SK-N-SH (cell line): ENCODE data around the gene UQCR11. TPM values are rescaled to one million over a fixed set of nuclear protein-coding genes. Genes with fewer than 3 reads are reported as not detected.
"Not testable (repeated sequence)": the region's sequence is repeated elsewhere in the genome, so short reads cannot be mapped to it uniquely, and the experiment has no call there.

Experiments used
- CTCF ChIA-PET: fragments of 300-600, 350-600 bp; formaldehyde crosslinking; extraction: SDS; loops from one replicate; lab custom pipeline; 2021; lab: Yijun Ruan, JAX
- POLR2A ChIA-PET: fragments of 350-600 bp; sonication (Branson Sonifier 250); formaldehyde crosslinking; extraction: SDS; loops from one replicate; lab custom pipeline; 2020; ENCODE audit warnings: antibody characterized with exemption, inconsistent platforms; lab: Yijun Ruan, JAX
- DNase-seq: peaks from one replicate; pipeline ENCODE4 v3.0.0; 2012
- H2AFZ ChIP-seq: fragments of 200-600 bp; sonication (generic); 2 replicates; pipeline ENCODE4 v1.8.1; 2016; ENCODE audit warnings: antibody characterized with exemption, mild to moderate bottlenecking, low read depth
- H3F3A ChIP-seq: fragments of 200-600 bp; sonication (generic); replicated peaks from 2 replicates; pipeline ENCODE3; 2016; ENCODE audit warnings: antibody characterized with exemption, mild to moderate bottlenecking; ENCODE audit not compliant: insufficient read depth
- H3K27ac ChIP-seq, 2 experiments: fragments of 200-500 bp in 1 of 2; fragments of 200-600 bp in 1 of 2; sonication (Bioruptor generic) in 1 of 2; sonication (generic), shearing (Covaris generic) in 1 of 2; 2 replicates each; pipeline versions ENCODE4 v1.5.1 to v1.6.1; 2014 to 2016; ENCODE audit warnings: low read depth in 2 of 2, inconsistent platforms in 1 of 2, low read length in 1 of 2, mild to moderate bottlenecking in 1 of 2, mixed read lengths in 1 of 2
- H3K27me3 ChIP-seq: fragments of 200-600 bp; sonication (generic), shearing (Covaris generic); 2 replicates; pipeline ENCODE4 v1.6.1; 2016; ENCODE audit warnings: mixed run types; ENCODE audit not compliant: insufficient read depth
- H3K36me3 ChIP-seq, 2 experiments: fragments of 200-500 bp in 1 of 2; fragments of 200-600 bp in 1 of 2; sonication (Bioruptor generic) in 1 of 2; sonication (generic) in 1 of 2; replicated peaks in 1 of 2; 2 replicates each; pipeline versions ENCODE3 to v1.5.1; 2014 to 2016; ENCODE audit warnings: low read length in 1 of 2, mild to moderate bottlenecking in 1 of 2; ENCODE audit not compliant: insufficient read depth in 2 of 2, control insufficient read depth in 1 of 2
- H3K4me1 ChIP-seq, 2 experiments: fragments of 200-500 bp in 1 of 2; fragments of 200-600 bp in 1 of 2; sonication (Bioruptor generic) in 1 of 2; sonication (generic), shearing (Covaris generic) in 1 of 2; 2 replicates each; pipeline versions ENCODE4 v1.5.1 to v1.6.1; 2014 to 2016; ENCODE audit warnings: low read depth in 1 of 2, low read length in 1 of 2, mixed run types in 1 of 2; ENCODE audit not compliant: insufficient read depth in 2 of 2, control insufficient read depth in 1 of 2
- H3K4me2 ChIP-seq: fragments of 200-600 bp; sonication (generic), shearing (Covaris generic); 2 replicates; pipeline ENCODE4 v1.6.1; 2017; ENCODE audit warnings: mixed run types
- H3K4me3 ChIP-seq, 2 experiments: fragments of 200-500 bp in 1 of 2; fragments of 200-600 bp in 1 of 2; sonication (Bioruptor generic) in 1 of 2; sonication (generic), shearing (Covaris generic) in 1 of 2; 2 replicates each; pipeline versions ENCODE4 v1.5.1 to v1.8.1; 2014 to 2016; ENCODE audit warnings: low read depth in 2 of 2, inconsistent platforms in 1 of 2, low read length in 1 of 2, mild to moderate bottlenecking in 1 of 2, mixed read lengths in 1 of 2, moderate library complexity in 1 of 2
- H3K79me2 ChIP-seq: fragments of 200-600 bp; sonication (generic); 2 replicates; pipeline ENCODE4 v1.8.1; 2017; ENCODE audit warnings: mild to moderate bottlenecking; ENCODE audit not compliant: insufficient read depth
- H3K9ac ChIP-seq: fragments of 200-600 bp; sonication (generic); 2 replicates; pipeline ENCODE4 v1.6.1; 2017; ENCODE audit warnings: mixed run types
- H3K9me2 ChIP-seq: fragments of 200-600 bp; sonication (generic); 2 replicates; pipeline ENCODE4 v1.6.1; 2017; ENCODE audit warnings: mixed run types
- H3K9me3 ChIP-seq: fragments of 200-600 bp; sonication (generic); 2 replicates; pipeline ENCODE4 v1.6.1; 2017; ENCODE audit warnings: mixed run types, mild to moderate bottlenecking, moderate library complexity
- H4K20me1 ChIP-seq: fragments of 200-600 bp; sonication (generic); 2 replicates; pipeline ENCODE4 v1.6.1; 2017; ENCODE audit warnings: mild to moderate bottlenecking, mixed run types; ENCODE audit not compliant: insufficient read depth
- EZH2phosphoT487 ChIP-seq: fragments of 200-600 bp; sonication (generic); IDR thresholded peaks from 2 replicates; pipeline ENCODE4 v1.6.1; 2017; ENCODE audit warnings: low read depth, mixed run types, mild to moderate bottlenecking, antibody characterized with exemption, moderate library complexity, borderline replicate concordance
- FOXJ3 ChIP-seq: sonication (generic); formaldehyde crosslinking; IDR thresholded peaks from 2 replicates; pipeline ENCODE4 v1.5.1; 2020; ENCODE audit warnings: mild to moderate bottlenecking, missing genetic modification reagents
- FOXM1 ChIP-seq: IDR thresholded peaks from 2 replicates; pipeline ENCODE4 v1.4.0; 2012; ENCODE audit warnings: low read depth, mild to moderate bottlenecking
- RAD21 ChIP-seq: IDR thresholded peaks from 2 replicates; pipeline ENCODE4 v1.6.1; 2012; ENCODE audit warnings: mild to moderate bottlenecking, low read length
- TCF12 ChIP-seq: IDR thresholded peaks from 2 replicates; pipeline ENCODE4 v1.4.0; 2012
- USF1 ChIP-seq: IDR thresholded peaks from 2 replicates; pipeline ENCODE4 v1.4.0; 2012; ENCODE audit warnings: low read depth, borderline replicate concordance
- YY1 ChIP-seq: IDR thresholded peaks from 2 replicates; pipeline ENCODE4 v1.4.0; 2012; ENCODE audit warnings: low read depth, mild to moderate bottlenecking
- WGBS: methylation state at CpG from one replicate; pipeline ENCODE4 v1.1.6; 2017; ENCODE audit warnings: low lambda C conversion rate; 5-methylcytosine and 5-hydroxymethylcytosine counted together
- polyA plus RNA-seq, 3 experiments: library from polyadenylated mRNA; depleted of rRNA; stranded (reverse); fragments of >200 nt; gene quantifications; 2 replicates each; pipeline ENCODE4 v1.2.3, GENCODE V29; 2012
- TF ChIP-seq, protein P1 (sequence below): fragments of 150-350 bp; IDR thresholded peaks from 2 replicates; pipeline ENCODE4 v1.6.1; 2017; ENCODE audit warnings: antibody characterized with exemption, low read length, low read depth, borderline replicate concordance

UQCR11 gene
- polyA plus RNA-seq, 1 of the 3 experiments (the other 2 are of a cell fraction) = 372 TPM

- no peak for TF ChIP-seq EZH2phosphoT487
- TF ChIP-seq, all 33 proteins: peak for 0
Observed at GRCh38 chr19:1646149-1646548, 40.9 kb upstream of the UQCR11 start (continued).

GRCh38 chr19:1645299-1645698 lies 40.0 kb upstream of the UQCR11 start:
- Histone ChIP-seq H3K27me3 (no peaks in the 10 kb centered on the region), H3K4me2 (no peak overlapping the region), H3K4me1 (peaks cover 0 to 2% of the 10 kb centered on the region in 2 experiments; a peak in 1 of 4 replicates), H3K9me2 (no peaks in the 10 kb centered on the region), H3K9ac (no peak overlapping the region), H3K27ac (no peak overlapping the region), H3K36me3 (peaks cover 17 to 50% of the 10 kb centered on the region in 2 experiments), H4K20me1 (peaks cover 56% of the 10 kb centered on the region), H3F3A (peaks cover 7% of the 10 kb centered on the region), H2AFZ (no peak overlapping the region), H3K79me2 (peaks cover 59% of the 10 kb centered on the region), H3K4me3 (no peak overlapping the region), H3K9me3 (no peaks in the 10 kb centered on the region)
- no peak for DNase-seq
- WGBS = over 99% methylated on average over 17 of the region's 23 CpGs
- POLR2A ChIA-PET = no interaction called here
- CTCF ChIA-PET = no interaction called here
- no peak for TF ChIP-seq USF1
- TF ChIP-seq YY1 = no peak
- TF ChIP-seq FOXM1 = no peak
- no peak for TF ChIP-seq TCF12
- no peak for TF ChIP-seq RAD21
- TF ChIP-seq, protein P1, sequence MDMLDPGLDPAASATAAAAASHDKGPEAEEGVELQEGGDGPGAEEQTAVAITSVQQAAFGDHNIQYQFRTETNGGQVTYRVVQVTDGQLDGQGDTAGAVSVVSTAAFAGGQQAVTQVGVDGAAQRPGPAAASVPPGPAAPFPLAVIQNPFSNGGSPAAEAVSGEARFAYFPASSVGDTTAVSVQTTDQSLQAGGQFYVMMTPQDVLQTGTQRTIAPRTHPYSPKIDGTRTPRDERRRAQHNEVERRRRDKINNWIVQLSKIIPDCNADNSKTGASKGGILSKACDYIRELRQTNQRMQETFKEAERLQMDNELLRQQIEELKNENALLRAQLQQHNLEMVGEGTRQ = no peak

DNA sequence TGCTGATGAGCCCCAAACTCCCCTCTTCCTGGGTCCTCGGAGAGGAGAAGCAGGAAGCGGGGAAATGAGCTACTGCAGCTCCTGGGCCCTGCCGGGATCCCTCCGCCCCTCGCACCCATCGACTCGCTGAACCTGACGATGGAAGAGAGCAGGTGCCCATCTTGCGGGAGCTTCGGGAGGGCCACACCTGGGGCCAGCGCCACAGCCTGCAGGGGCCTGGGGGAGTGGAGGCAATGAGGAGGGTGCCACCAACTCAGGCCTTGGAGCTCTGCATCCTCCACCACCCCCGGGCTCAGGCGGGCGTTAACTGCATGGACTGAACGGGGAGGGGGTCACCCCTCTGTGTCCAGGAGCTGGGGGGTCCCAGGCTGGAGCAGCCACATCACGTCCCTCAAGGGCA lies 38.8 kb upstream of the UQCR11 start:
- Histone ChIP-seq H3K27ac (no peak overlapping the region), H3K4me3 (no peak overlapping the region), H3K36me3 (peaks cover 14 to 54% of the 10 kb centered on the region in 2 experiments), H2AFZ (no peak overlapping the region), H3F3A (peaks cover 4% of the 10 kb centered on the region), H3K4me2 (no peak overlapping the region), H3K9me3 (no peaks in the 10 kb centered on the region), H3K4me1 (no peaks in the 10 kb centered on the region; a peak in 1 of 4 replicates), H3K27me3 (no peaks in the 10 kb centered on the region), H3K9me2 (no peaks in the 10 kb centered on the region), H3K9ac (no peak overlapping the region), H4K20me1 (peaks cover 44% of the 10 kb centered on the region), H3K79me2 (peaks cover 59% of the 10 kb centered on the region)
- ChIA-PET POLR2A (no interaction called here), CTCF (interaction anchor here (0.8 kb wide), 1 partner anchor 138 kb away, joined by 3 read pairs; no protein-coding TSS in a partner anchor)
- 96% methylated on average over 13 of the region's 16 CpGs for WGBS
- no peak for DNase-seq
- TF ChIP-seq FOXJ3 = no peak

- H3K4me2 ChIP-seq, H3K9me2 ChIP-seq, H3K4me3 ChIP-seq, H3F3A ChIP-seq, H3K27me3 ChIP-seq, POLR2A ChIA-PET, H3K4me1 ChIP-seq, DNase-seq, H2AFZ ChIP-seq, H3K9me3 ChIP-seq, H3K9ac ChIP-seq, H3K27ac ChIP-seq: not testable (repeated sequence)
- WGBS = 96% methylated on average over 10 of the region's 10 CpGs
- Histone ChIP-seq H3K79me2 (peaks cover 63% of the 10 kb centered on the region), H4K20me1 (peaks cover 29% of the 10 kb centered on the region; the same call in 1 of the 2 replicates), H3K36me3 (peaks cover 30 to 36% of the 10 kb centered on the region in 2 experiments)
- CTCF ChIA-PET = interaction anchor here (0.8 to 1.8 kb wide), 3 partner anchors 9 to 35 kb away, joined by 3 to 6 read pairs (median 4); no protein-coding TSS in a partner anchor
Observed at GRCh38 chr19:1640893-1641448, 35.7 kb upstream of the UQCR11 start.
